Stimulated activated CD4-positive, alpha-beta T cell treated with anti-CD3 and anti-CD28 coated beads, Interleukin-4, amount 100 ng/mL, for 24 hours (primary cell): Measurements from ENCODE around the gene OR2L2.
"Not testable (repeated sequence)": the region's sequence is repeated elsewhere in the genome, so short reads cannot be mapped to it uniquely, and the experiment has no call there.

Source experiments
- DNase-seq: peaks from one replicate; pipeline ENCODE4 v3.0.0-alpha.2; 2020

OR2L2 gene

GRCh38 chr1:248029770-248030169, at the start of gene OR2L2:
TSS of gene OR2L2 (plus strand) at chr1:248030070. CDS start at chr1:248038268, 8,198 bp downstream.
- no peak for DNase-seq

DNA sequence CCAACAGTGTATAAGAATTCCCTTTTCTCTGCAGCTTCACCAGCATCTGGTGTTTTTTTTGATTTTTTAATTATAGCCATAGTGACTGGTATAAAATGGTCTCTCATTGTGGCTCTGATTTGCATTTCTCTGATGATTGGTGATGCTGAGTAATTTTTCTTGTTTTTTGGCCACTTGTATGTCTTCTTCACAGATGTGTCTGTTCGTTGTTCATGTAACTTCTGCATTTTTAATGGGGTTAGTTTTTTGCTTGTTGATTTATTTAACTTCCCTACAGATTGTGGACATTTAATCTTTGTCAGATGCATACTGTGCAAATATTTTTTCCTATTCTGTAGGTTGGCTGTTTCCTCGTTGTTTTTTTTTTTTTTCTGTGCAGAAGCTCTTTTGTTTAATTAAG, 36.9 kb upstream of the OR2L2 start:
- DNase-seq, result no peak

GRCh38 chr1:247998811-247999210, 31.1 kb upstream of the OR2L2 start:
- no peak for DNase-seq

DNA sequence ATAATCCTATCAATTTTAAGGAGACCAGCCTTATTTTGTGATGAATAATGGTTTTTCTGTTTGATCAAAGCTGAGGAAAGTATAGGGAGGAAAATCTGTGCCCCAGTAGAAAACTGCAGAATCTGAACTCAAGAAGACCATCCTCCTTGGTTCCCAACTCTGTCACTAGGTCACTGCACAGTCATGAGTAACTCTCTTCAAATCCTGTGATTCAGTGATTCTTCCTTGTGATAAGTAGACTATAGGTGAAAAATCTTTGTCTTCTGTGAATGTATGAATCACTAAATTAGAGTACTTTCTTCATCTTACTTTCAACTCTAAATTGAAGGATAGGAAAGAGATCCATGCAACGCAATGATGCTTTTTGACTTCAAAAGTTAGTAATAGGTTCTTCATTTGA, 29.7 kb upstream of the OR2L2 start:
- DNase-seq, result no peak

DNA sequence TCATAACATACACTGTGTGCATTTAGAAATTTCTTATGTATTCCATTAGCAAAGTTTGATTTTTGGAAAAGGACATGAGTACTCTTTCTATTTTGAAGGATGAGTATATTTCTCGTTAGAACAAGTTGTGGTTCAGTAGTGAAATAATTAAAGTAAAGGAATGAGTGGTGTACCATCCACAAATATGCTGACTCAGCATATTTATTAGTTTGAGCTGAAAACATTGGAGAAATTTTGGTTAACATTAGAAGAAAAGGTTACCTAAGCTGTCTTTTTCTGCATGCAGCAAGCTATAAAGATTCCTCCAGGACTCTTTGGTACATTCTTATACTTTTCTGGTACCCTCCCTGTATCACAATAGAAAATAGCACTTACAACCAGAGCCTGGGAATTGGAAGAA, 22.1 kb upstream of the OR2L2 start:
- no peak for DNase-seq

DNA sequence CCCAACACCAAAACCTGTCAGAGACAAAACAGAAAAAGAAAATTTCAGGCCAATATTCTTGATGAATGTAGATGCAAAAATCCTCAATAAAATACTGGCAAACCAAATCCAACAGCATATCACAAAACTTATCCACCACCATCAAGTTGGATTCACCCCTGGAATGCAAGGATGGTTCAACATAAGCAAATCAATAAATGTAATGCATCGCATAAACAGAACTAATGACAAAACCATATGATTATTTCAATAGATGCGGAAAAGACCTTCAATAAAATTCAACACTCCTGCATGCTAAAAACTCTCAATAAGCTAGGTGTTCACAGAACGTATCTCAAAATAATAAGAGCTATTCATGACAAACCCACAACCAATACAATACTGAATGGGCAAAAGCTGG, 20.2 kb upstream of the OR2L2 start:
- no peak for DNase-seq

DNA sequence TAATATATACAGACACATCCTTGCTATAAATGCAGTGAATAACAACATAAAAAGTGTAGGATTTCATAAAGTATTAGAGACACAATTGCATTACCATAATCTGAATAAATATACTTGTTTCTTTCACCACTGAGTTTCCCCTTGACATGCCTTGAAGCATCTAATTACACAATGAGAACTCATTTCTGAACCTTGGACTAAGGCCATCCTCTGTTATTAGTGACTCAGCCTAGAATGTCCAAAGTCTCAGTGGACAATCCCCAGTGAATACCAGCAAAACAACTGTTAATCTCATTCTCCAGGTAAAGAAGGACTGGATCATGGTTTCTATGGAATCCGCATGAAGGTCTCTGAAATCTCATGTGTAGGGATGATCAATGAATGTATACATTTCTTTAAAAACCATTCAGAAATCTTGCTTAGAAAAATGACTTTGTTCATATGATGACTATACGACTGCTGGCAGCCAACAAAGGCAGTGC, 16.6 kb upstream of the OR2L2 start, which contains the start of gene OR2L5:
Gene OR2L5, plus strand, starts transcription at position 432 of the 482 bp plus-strand sequence. CDS start 8,288 bp downstream, outside the sequence.
- DNase-seq, result no peak

DNA sequence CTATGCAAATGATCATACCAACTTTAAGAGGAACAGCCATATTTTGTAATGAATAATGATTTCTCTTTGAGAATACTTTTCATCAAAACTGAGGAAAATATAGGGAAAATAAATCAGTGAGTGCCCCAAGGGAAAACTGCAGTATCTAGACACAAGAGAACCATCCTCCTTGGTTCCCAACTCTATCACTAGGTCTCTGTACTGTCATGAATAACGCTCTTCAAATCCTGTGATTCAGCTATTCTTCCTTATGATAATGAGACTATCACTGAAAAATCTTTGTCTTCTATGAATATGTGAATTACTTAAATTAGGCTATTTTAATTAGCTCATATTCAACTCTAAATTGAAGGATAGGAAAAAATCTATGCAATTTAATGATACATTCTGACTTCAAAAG, 14.1 kb upstream of the OR2L2 start:
- DNase-seq, result no peak

DNA sequence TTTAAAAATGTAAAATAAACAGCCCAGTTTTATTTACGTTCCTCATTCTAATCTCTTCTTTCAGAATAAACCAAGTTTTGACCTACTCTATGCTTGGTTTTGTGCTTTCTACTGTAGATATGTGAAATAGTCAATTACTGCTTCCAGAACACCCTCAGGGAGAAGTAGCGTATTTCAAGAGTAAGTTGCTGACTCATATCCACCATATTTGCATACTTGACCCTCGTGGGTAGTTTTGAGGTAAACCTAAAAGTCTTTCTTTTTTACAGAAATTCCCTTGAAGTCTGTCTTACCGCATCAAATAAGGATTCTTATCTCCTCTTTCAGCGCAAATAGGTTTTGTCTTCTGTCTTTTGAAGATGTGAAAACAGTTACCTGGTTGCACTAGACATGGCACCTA, 15.3 kb downstream of the OR2L2 start:
- DNase-seq, result no peak

- no peak for DNase-seq
These were observed 16.7 kb downstream of the OR2L2 start, which contains the start of gene OR2L3 for GRCh38 chr1:248046536-248046935. TSS of gene OR2L3 (plus strand) at chr1:248046836. CDS start at chr1:248060682, 13,846 bp downstream.

DNA sequence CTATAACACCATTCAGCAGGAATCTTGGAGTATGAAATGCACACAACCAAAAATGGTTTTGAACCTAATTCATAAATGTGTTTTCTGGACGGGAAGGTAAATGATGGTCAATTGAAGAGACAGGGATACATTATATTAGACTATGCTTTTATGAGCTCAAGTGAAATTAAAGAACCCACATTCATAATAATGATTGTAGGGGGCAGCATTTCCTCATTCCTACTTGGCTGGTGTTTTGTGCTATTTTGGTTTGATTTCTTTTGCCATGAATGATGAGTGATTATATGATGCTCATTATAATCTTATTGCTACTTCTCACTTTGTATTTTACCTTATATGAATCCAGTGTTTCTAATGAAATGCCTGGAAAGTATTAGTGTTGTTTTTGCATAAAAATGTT, 17.1 kb downstream of the OR2L2 start:
- no peak for DNase-seq

DNA sequence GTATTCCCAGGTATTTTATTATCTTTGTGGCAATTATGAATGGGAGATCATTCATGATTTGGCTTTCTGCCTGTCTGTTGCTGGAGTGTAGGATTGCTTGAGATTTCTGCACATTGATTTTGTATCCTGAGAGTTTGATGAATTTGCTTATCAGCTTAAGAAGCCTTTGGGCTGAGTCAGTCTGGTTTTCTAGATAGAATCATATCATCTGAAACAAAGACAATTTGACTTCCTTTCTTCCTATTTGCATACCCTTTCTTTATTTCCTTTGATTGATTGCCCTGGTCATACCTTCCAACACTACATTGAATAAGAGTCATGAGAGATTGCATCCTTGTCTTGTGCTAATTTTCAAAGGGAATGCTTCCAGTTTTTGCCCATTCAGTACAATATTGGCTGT, 24.8 kb downstream of the OR2L2 start:
- DNase-seq, result no peak

GRCh38 chr1:248055261-248055660, 25.4 kb downstream of the OR2L2 start:
- DNase-seq, result no peak

- no peak for DNase-seq
These were observed 35.2 kb downstream of the OR2L2 start for GRCh38 chr1:248065071-248065470.

- no peak for DNase-seq
These were observed 35.7 kb downstream of the OR2L2 start for GRCh38 chr1:248065604-248066003.

DNA sequence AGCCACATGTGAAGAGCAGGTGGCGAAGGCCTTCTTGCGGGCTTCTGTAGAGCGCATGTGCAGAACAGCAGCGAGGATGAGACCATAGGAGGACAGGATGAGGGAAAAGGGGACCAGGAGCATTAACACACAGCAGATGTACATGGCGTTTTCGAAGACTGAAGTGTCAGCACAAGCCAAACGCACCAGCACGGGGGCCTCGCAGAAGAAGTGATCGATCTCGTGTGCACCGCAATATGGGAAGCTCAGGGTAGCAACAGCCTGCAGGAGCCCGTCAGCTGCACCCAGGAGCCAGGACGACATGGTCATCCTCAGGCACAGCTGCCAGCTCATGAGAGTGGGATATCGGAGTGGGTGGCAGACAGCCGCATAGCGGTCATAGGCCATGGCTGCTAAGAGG, 54.0 kb downstream of the OR2L2 start:
- not testable (repeated sequence) for DNase-seq
